T-helper 2 cell treated with Interferon-gamma antibody and Interleukin-4, amounts not matched to agents 100 ng/mL and 5 ng/mL, for 36 hours (primary cell): ENCODE data around the gene JOSD2. TPM values are rescaled to one million over a fixed set of nuclear protein-coding genes. Genes with fewer than 3 reads are reported as not detected.

Experiments used
- intact Hi-C: fragments of 100-400 bp; cut with micrococcal nuclease; formaldehyde crosslinking; loops from one replicate; pipeline ENCODE4 v1.15.1; 2023
- total RNA-seq: library from RNA; stranded (reverse); gene quantifications from 2 replicates; pipeline ENCODE4 v1.2.3, GENCODE V29; 2022

JOSD2 gene
- total RNA-seq, 1 donor from 2014 or later, result 32.4 TPM

GRCh38 chr19:50457300-50457699, 53.7 kb downstream of the JOSD2 start:
- intact Hi-C loops, result no loop called here

Other genes starting within 250 kb of the JOSD2 start
- gene KCNC3, start 181.8 kb downstream of the JOSD2 start, total RNA-seq, result 9.4 and 9.5 TPM in 2 replicates
- 2.0 and 2.2 TPM in 2 replicates for gene NAPSA, start 145.6 kb downstream of the JOSD2 start, total RNA-seq
- gene NR1H2, start 134.7 kb downstream of the JOSD2 start, total RNA-seq, result 63.5 and 64.3 TPM in 2 replicates
- 140 and 141 TPM in 2 replicates for gene POLD1, start 126.8 kb downstream of the JOSD2 start, total RNA-seq
- 0.68 and 0.91 TPM in 2 replicates for gene SPIB, start 92.3 kb downstream of the JOSD2 start, total RNA-seq
- gene MYBPC2, start 78.3 kb downstream of the JOSD2 start, total RNA-seq, result 0.07 and 0.36 TPM in 2 replicates
- gene EMC10, start 34.7 kb downstream of the JOSD2 start, total RNA-seq, result 68.3 and 70.8 TPM in 2 replicates
- 0.23 and 0.36 TPM in 2 replicates for gene GARIN5A, start 34.3 kb downstream of the JOSD2 start, total RNA-seq
- not detected in 2 replicates for gene ASPDH, start 2.7 kb upstream of the JOSD2 start, total RNA-seq
- gene LRRC4B, start 57.2 kb upstream of the JOSD2 start, total RNA-seq, result not detected in 2 replicates
- gene SYT3, start 128.7 kb upstream of the JOSD2 start, total RNA-seq, result not detected in 2 replicates
- gene C19orf81, start 138.3 kb upstream of the JOSD2 start, total RNA-seq, result 0.59 TPM in 1 of 2 replicates, not detected in the other
- not detected in 2 replicates for gene SHANK1, start 208.6 kb upstream of the JOSD2 start, total RNA-seq
- gene CLEC11A, start 212.2 kb upstream of the JOSD2 start, total RNA-seq, result 1.2 and 1.7 TPM in 2 replicates